HepG2 (cell line): ENCODE data around the gene SPRED2. TPM values are rescaled to one million over a fixed set of nuclear protein-coding genes. Genes with fewer than 3 reads are reported as not detected.

Source experiments
- CEBPB ChIP-seq: IDR thresholded peaks from 2 replicates; pipeline ENCODE4 v1.6.1; 2011; ENCODE audit warnings: low read depth, low read length, improper control_type of control experiment, borderline replicate concordance
- CREB1 ChIP-seq, 2 experiments: fragments of 450-650 bp in 1 of 2; IDR thresholded peaks; 2 replicates each; pipeline ENCODE4 v1.6.1; 2016 to 2017; ENCODE audit warnings: control low read depth in 1 of 2, mild to moderate bottlenecking in 1 of 2, missing compliant biosample characterization in 1 of 2, missing genetic modification characterization in 1 of 2
- E2F5 ChIP-seq: sonication (generic); formaldehyde crosslinking; conservative IDR thresholded peaks from 2 replicates; pipeline ENCODE4 v1.4.0; 2020; ENCODE audit warnings: missing genetic modification reagents
- FOXM1 ChIP-seq: sonication (generic); formaldehyde crosslinking; IDR thresholded peaks from 2 replicates; pipeline ENCODE4 v1.5.0; 2020; ENCODE audit warnings: missing genetic modification reagents
- GTF2F1 ChIP-seq: fragments of 150-350 bp; IDR thresholded peaks from 2 replicates; pipeline ENCODE4 v1.6.1; 2014; ENCODE audit warnings: low read length
- IRF9 ChIP-seq: sonication (generic); formaldehyde crosslinking; IDR thresholded peaks from 2 replicates; pipeline ENCODE4 v1.8.0; 2022; ENCODE audit warnings: missing genetic modification reagents, mild to moderate bottlenecking, borderline replicate concordance
- IRX3 ChIP-seq: sonication (generic); formaldehyde crosslinking; IDR thresholded peaks from 2 replicates; pipeline ENCODE4 v1.8.1; 2023; ENCODE audit warnings: mild to moderate bottlenecking, low read depth, missing genetic modification reagents, borderline replicate concordance
- KDM2A ChIP-seq: sonication (generic); formaldehyde crosslinking; IDR thresholded peaks from 2 replicates; pipeline ENCODE4 v1.4.0; 2020; ENCODE audit warnings: low read depth, missing genetic modification reagents, borderline replicate concordance
- MYC ChIP-seq: sonication (generic); formaldehyde crosslinking; IDR thresholded peaks from 2 replicates; pipeline ENCODE4 v1.9.0; 2021; ENCODE audit warnings: missing genetic modification reagents, borderline replicate concordance
- NRL ChIP-seq: sonication (generic); formaldehyde crosslinking; IDR thresholded peaks from 2 replicates; pipeline ENCODE4 v1.5.0; 2020; ENCODE audit warnings: missing genetic modification reagents, mild to moderate bottlenecking, moderate library complexity, borderline replicate concordance
- PREB ChIP-seq: sonication (generic); formaldehyde crosslinking; IDR thresholded peaks from 2 replicates; pipeline ENCODE4 v1.4.0; 2020; ENCODE audit warnings: missing genetic modification reagents
- RORA ChIP-seq: sonication (generic); formaldehyde crosslinking; IDR thresholded peaks from 2 replicates; pipeline ENCODE4 v1.5.0; 2020; ENCODE audit warnings: mild to moderate bottlenecking, missing genetic modification reagents, moderate library complexity
- SALL2 ChIP-seq: sonication (generic); formaldehyde crosslinking; IDR thresholded peaks from 2 replicates; pipeline ENCODE4 v1.8.1; 2023; ENCODE audit warnings: mild to moderate bottlenecking, missing genetic modification reagents, inconsistent platforms
- SMAD9 ChIP-seq: sonication (generic); formaldehyde crosslinking; IDR thresholded peaks from 2 replicates; pipeline ENCODE4 v1.5.1; 2020; ENCODE audit warnings: mild to moderate bottlenecking, missing genetic modification reagents
- ZBTB37 ChIP-seq: sonication (generic); formaldehyde crosslinking; IDR thresholded peaks from 2 replicates; pipeline ENCODE4 v1.4.0; 2020; ENCODE audit warnings: mild to moderate bottlenecking, missing genetic modification reagents
- ZIK1 ChIP-seq: sonication (generic); formaldehyde crosslinking; IDR thresholded peaks from 2 replicates; pipeline ENCODE4 v1.5.0; 2020; ENCODE audit warnings: mild to moderate bottlenecking, low read depth, missing genetic modification reagents, borderline replicate concordance
- ZNF12 ChIP-seq: sonication (generic); formaldehyde crosslinking; IDR thresholded peaks from 2 replicates; pipeline ENCODE4 v1.5.0; 2020; ENCODE audit warnings: missing genetic modification reagents
- ZNF251 ChIP-seq: sonication (generic); formaldehyde crosslinking; IDR thresholded peaks from 2 replicates; pipeline ENCODE4 v1.9.0; 2021; ENCODE audit warnings: mild to moderate bottlenecking, missing genetic modification reagents
- ZNF614 ChIP-seq: IDR thresholded peaks from 2 replicates; pipeline ENCODE4 v1.6.1; 2018; ENCODE audit warnings: missing biosample characterization, missing genetic modification reagents, inconsistent platforms, borderline replicate concordance
- ZNF768 ChIP-seq: sonication (generic); formaldehyde crosslinking; IDR thresholded peaks from 2 replicates; pipeline ENCODE4 v1.4.0; 2020; ENCODE audit warnings: missing genetic modification reagents
- ZNF878 ChIP-seq: sonication (generic); formaldehyde crosslinking; IDR thresholded peaks from 2 replicates; pipeline ENCODE4 v1.8.1; 2023; ENCODE audit warnings: mild to moderate bottlenecking, missing genetic modification reagents, moderate library complexity
- polyA plus RNA-seq, 8 experiments: library from polyadenylated mRNA; depleted of rRNA in 3 of 8; stranded (reverse) in 7 of 8; unstranded in 1 of 8; fragments of >200 nt; fragmentation: Illumina TruSeq in 4 of 8; extraction: Trizol in 4 of 8; gene quantifications; 2 replicates each; pipeline versions ENCODE4 v1.2.1 to v1.2.3, GENCODE V29; 2011 to 2016; ENCODE audit warnings: low read depth in 4 of 8, missing spikeins in 1 of 8, mixed read lengths in 1 of 8; ENCODE audit not compliant: insufficient read depth in 1 of 8
- total RNA-seq, 5 experiments: library from RNA; depleted of rRNA; stranded (reverse); fragments of >200 nt; fragmentation: Illumina TruSeq; extraction: Trizol; gene quantifications; 2 replicates each; pipeline ENCODE4 v1.2.3, GENCODE V29; 2016; ENCODE audit warnings: low read depth in 1 of 5
- TF ChIP-seq, protein P1 (sequence below): IDR thresholded peaks from 2 replicates; pipeline ENCODE4 v1.6.1; 2016; ENCODE audit warnings: missing compliant biosample characterization, missing genetic modification reagents, borderline replicate concordance
- TF ChIP-seq, protein P2 (sequence below): sonication (generic); formaldehyde crosslinking; IDR thresholded peaks from 2 replicates; pipeline ENCODE4 v1.4.0; 2020; ENCODE audit warnings: missing genetic modification reagents

The SPRED2 gene
- total and polyA plus RNA-seq, 2 of the 13 experiments (the other 11 are each of a cell fraction or from before 2014, with no cell fraction given): 13.0 to 37.0 TPM

- TF ChIP-seq NRL (CRISPR knock-in tag) (no peak), IRX3 (CRISPR knock-in tag) (no peak), KDM2A (CRISPR knock-in tag) (peak; percentile 39; the same call in 1 of the 2 replicates), ZNF251 (CRISPR knock-in tag) (no peak), ZBTB37 (CRISPR knock-in tag) (no peak), PREB (CRISPR knock-in tag) (no peak), ZNF768 (CRISPR knock-in tag) (no peak), RORA (CRISPR knock-in tag) (no peak), ZIK1 (no peak), IRF9 (CRISPR knock-in tag) (no peak), ZNF614 (CRISPR knock-in tag) (no peak), SMAD9 (no peak), ZNF878 (no peak), GTF2F1 (no peak), CREB1 (IDR thresholded peaks at IDR 0.05) (no peak), CREB1 (CRISPR knock-in tag; IDR thresholded peaks at IDR 0.05) (no peak), ZNF12 (CRISPR knock-in tag) (0 out of 2 replicates have a peak, but pooled peaks have one; percentile 20), E2F5 (CRISPR knock-in tag) (no peak), FOXM1 (CRISPR knock-in tag) (no peak), MYC (no peak), SALL2 (CRISPR knock-in tag) (no peak), CEBPB (no peak)
- TF ChIP-seq, protein P1, sequence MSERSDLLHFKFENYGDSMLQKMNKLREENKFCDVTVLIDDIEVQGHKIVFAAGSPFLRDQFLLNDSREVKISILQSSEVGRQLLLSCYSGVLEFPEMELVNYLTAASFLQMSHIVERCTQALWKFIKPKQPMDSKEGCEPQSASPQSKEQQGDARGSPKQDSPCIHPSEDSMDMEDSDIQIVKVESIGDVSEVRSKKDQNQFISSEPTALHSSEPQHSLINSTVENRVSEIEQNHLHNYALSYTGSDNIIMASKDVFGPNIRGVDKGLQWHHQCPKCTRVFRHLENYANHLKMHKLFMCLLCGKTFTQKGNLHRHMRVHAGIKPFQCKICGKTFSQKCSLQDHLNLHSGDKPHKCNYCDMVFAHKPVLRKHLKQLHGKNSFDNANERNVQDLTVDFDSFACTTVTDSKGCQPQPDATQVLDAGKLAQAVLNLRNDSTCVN: no peak; the same call in 1 of the 2 replicates
- TF ChIP-seq, protein P2, sequence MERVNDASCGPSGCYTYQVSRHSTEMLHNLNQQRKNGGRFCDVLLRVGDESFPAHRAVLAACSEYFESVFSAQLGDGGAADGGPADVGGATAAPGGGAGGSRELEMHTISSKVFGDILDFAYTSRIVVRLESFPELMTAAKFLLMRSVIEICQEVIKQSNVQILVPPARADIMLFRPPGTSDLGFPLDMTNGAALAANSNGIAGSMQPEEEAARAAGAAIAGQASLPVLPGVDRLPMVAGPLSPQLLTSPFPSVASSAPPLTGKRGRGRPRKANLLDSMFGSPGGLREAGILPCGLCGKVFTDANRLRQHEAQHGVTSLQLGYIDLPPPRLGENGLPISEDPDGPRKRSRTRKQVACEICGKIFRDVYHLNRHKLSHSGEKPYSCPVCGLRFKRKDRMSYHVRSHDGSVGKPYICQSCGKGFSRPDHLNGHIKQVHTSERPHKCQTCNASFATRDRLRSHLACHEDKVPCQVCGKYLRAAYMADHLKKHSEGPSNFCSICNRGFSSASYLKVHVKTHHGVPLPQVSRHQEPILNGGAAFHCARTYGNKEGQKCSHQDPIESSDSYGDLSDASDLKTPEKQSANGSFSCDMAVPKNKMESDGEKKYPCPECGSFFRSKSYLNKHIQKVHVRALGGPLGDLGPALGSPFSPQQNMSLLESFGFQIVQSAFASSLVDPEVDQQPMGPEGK (CRISPR knock-in tag): peak; percentile 80
Measured at GRCh38 chr2:65379721-65380171, 52.7 kb downstream of the SPRED2 start (continued).
